Endothelial cell of umbilical vein (primary cell): ENCODE data around the gene MFSD6. TPM values are rescaled to one million over a fixed set of nuclear protein-coding genes. Genes with fewer than 3 reads are reported as not detected.
A peak's percentile ranks its signal among the peaks of the same experiment; 100 is the strongest.

Source experiments
- BruUV-seq: library from RNA; stranded (reverse); fragments of 400-500 nt; replicated peaks from 2 replicates; lab custom pipeline; 2021; lab: Mats Ljungman, UMichigan
- CTCF ChIA-PET: fragments of 300-600, 350-600 bp; sonication (Branson Sonifier 250); formaldehyde crosslinking; loops from one replicate; lab custom pipeline; 2021; ENCODE audit warnings: antibody characterized with exemption, inconsistent platforms; lab: Charles Lee
- POLR2A ChIA-PET: fragments of 300-600, 350-600 bp; sonication (Branson Sonifier 250); formaldehyde crosslinking; loops from one replicate; lab custom pipeline; 2021; ENCODE audit warnings: antibody characterized with exemption, inconsistent platforms; lab: Charles Lee
- DNase-seq: peaks from one replicate; pipeline ENCODE4 v3.0.0-alpha.2; 2011; ENCODE audit warnings: low read depth, low spot score
- FAIRE-seq: peaks from 2 replicates; lab custom pipeline; 2011; peaks lifted over from hg19 to GRCh38; lab: Jason Lieb, UNC
- H2AFZ ChIP-seq: 2 replicates; pipeline ENCODE4 v1.6.0; 2012; ENCODE audit warnings: low read depth, low read length, control low read depth, inconsistent platforms
- H3K27ac ChIP-seq: 2 replicates; pipeline ENCODE4 v1.5.1; 2011; ENCODE audit warnings: low read depth, mild to moderate bottlenecking, control low read depth, low read length, moderate library complexity; ENCODE audit not compliant: insufficient read depth
- H3K27me3 ChIP-seq, 2 experiments: 2 replicates each; pipeline versions ENCODE4 v1.6.0 to v1.6.1; 2011; ENCODE audit warnings: low read length in 2 of 2, mixed read lengths in 1 of 2; ENCODE audit not compliant: control insufficient read depth in 2 of 2, insufficient read depth in 2 of 2
- H3K36me3 ChIP-seq, 2 experiments: 2 replicates in 1 of 2; 3 replicates in 1 of 2; pipeline ENCODE4 v1.5.1; 2011; ENCODE audit warnings: low read length in 2 of 2, mild to moderate bottlenecking in 1 of 2, moderate library complexity in 1 of 2; ENCODE audit not compliant: control insufficient read depth in 2 of 2, insufficient read depth in 2 of 2; ENCODE audit errors: extremely low read depth in 1 of 2
- H3K4me1 ChIP-seq: 3 replicates; pipeline ENCODE4 v1.5.1; 2011; ENCODE audit warnings: mild to moderate bottlenecking, low read length; ENCODE audit not compliant: control insufficient read depth, insufficient read depth; ENCODE audit errors: extremely low read depth
- H3K4me2 ChIP-seq: 2 replicates; pipeline ENCODE4 v1.6.1; 2011; ENCODE audit warnings: low read length, control low read depth, mixed read lengths; ENCODE audit not compliant: insufficient read depth
- H3K4me3 ChIP-seq, 3 experiments: fragments of 200-600 bp in 1 of 3; sonication (generic), shearing (Covaris generic) in 1 of 3; replicated peaks in 1 of 3; 2 replicates each; pipeline ENCODE4 v1.5.1; 2011 to 2016; ENCODE audit warnings: control low read depth in 3 of 3, low read length in 3 of 3, mild to moderate bottlenecking in 2 of 3, inconsistent platforms in 1 of 3, low read depth in 1 of 3, moderate library complexity in 1 of 3; ENCODE audit not compliant: insufficient read depth in 1 of 3
- H3K79me2 ChIP-seq: 2 replicates; pipeline ENCODE4 v1.6.0; 2012; ENCODE audit warnings: low read length, inconsistent platforms; ENCODE audit not compliant: control insufficient read depth, insufficient read depth
- H3K9ac ChIP-seq: replicated peaks from 2 replicates; pipeline ENCODE3; 2011; ENCODE audit warnings: low read length, control low read depth; ENCODE audit not compliant: insufficient read depth; ENCODE audit errors: extremely low read depth
- H3K9me1 ChIP-seq: replicated peaks from 3 replicates; pipeline ENCODE4 v1.6.0; 2011; ENCODE audit warnings: mild to moderate bottlenecking, low read length; ENCODE audit not compliant: control insufficient read depth, insufficient read depth; ENCODE audit errors: extremely low read depth
- H3K9me3 ChIP-seq: replicated peaks from 2 replicates; pipeline ENCODE4 v1.5.1; 2012; ENCODE audit warnings: low read length, inconsistent platforms; ENCODE audit not compliant: control insufficient read depth, insufficient read depth
- H4K20me1 ChIP-seq: replicated peaks from 2 replicates; pipeline ENCODE3; 2011; ENCODE audit warnings: mild to moderate bottlenecking, low read length; ENCODE audit not compliant: control insufficient read depth, insufficient read depth; ENCODE audit errors: extremely low read depth
- EZH2 ChIP-seq: IDR thresholded peaks from 2 replicates; pipeline ENCODE4 v1.6.1; 2012; ENCODE audit warnings: borderline replicate concordance, low read depth, mild to moderate bottlenecking, moderate library complexity, low read length, inconsistent platforms; ENCODE audit not compliant: severe bottlenecking
- FOS ChIP-seq: IDR thresholded peaks from 2 replicates; pipeline ENCODE4 v1.6.1; 2011; ENCODE audit warnings: mild to moderate bottlenecking, low read length, moderate library complexity, borderline replicate concordance; ENCODE audit not compliant: insufficient read depth
- GATA2 ChIP-seq: IDR thresholded peaks from 2 replicates; pipeline ENCODE4 v1.7.0; 2011; ENCODE audit warnings: low read depth, mild to moderate bottlenecking, moderate library complexity, mixed read lengths, low read length; ENCODE audit not compliant: insufficient read length, insufficient read depth
- JUN ChIP-seq: IDR thresholded peaks from 2 replicates; pipeline ENCODE4 v1.6.1; 2011; ENCODE audit warnings: borderline replicate concordance, low read depth; ENCODE audit not compliant: insufficient read length, insufficient read depth
- MAX ChIP-seq: IDR thresholded peaks from 2 replicates; pipeline ENCODE4 v1.6.1; 2011; ENCODE audit not compliant: insufficient read depth, insufficient read length
- MYC ChIP-seq: IDR thresholded peaks from one replicate; pipeline ENCODE4 v1.6.1; 2011; ENCODE audit warnings: mild to moderate bottlenecking, low read depth, low read length
- POLR2A ChIP-seq: IDR thresholded peaks from 2 replicates; pipeline ENCODE4 v1.6.1; 2012; ENCODE audit warnings: low read depth, mild to moderate bottlenecking, control low read depth, low read length
- POLR2AphosphoS5 ChIP-seq: IDR thresholded peaks from 2 replicates; pipeline ENCODE4 v1.6.1; 2012; ENCODE audit warnings: low read depth, mild to moderate bottlenecking, control low read depth, low read length, moderate library complexity; ENCODE audit not compliant: insufficient read depth
- dilution Hi-C: fragments of 300-500 bp; cut with MboI; formaldehyde crosslinking; loops from one replicate; pipeline ENCODE4 v1.15.0; 2019; ENCODE audit warnings: low sequenced_read_pairs; ENCODE audit not compliant: extremely low pct_ligation_motif_present
- intact Hi-C: fragments of 100-400 bp; cut with micrococcal nuclease; formaldehyde crosslinking; loops from one replicate; pipeline ENCODE4 v1.10.0; 2022
- polyA plus RNA-seq, 4 experiments: library from polyadenylated mRNA; depleted of rRNA in 3 of 4; stranded (reverse) in 3 of 4; unstranded in 1 of 4; fragments of >200 nt; gene quantifications; 2 replicates each; pipeline versions ENCODE4 v1.2.1 to v1.2.3, GENCODE V29; 2011 to 2012; ENCODE audit warnings: missing spikeins in 1 of 4
- total RNA-seq: library from RNA; stranded (reverse); gene quantifications from 2 replicates; pipeline ENCODE4 v1.2.3, GENCODE V29; 2021
- TF ChIP-seq, protein P1 (sequence below), 2 donors: IDR thresholded peaks; 1 replicate in 1 of 2; 2 replicates in 1 of 2; pipeline ENCODE4 v1.5.1; 2011; ENCODE audit warnings: low read length in 2 of 2, mild to moderate bottlenecking in 2 of 2, moderate library complexity in 2 of 2, control low read depth in 1 of 2, inconsistent platforms in 1 of 2, low read depth in 1 of 2; ENCODE audit not compliant: insufficient read depth in 1 of 2; ENCODE audit errors: extremely low read depth in 1 of 2

MFSD6 gene
- total and polyA plus RNA-seq, 2 donors (not counting 3 experiments of a cell fraction or from before 2014, with no cell fraction given): 4.3 to 4.5 TPM

DNA sequence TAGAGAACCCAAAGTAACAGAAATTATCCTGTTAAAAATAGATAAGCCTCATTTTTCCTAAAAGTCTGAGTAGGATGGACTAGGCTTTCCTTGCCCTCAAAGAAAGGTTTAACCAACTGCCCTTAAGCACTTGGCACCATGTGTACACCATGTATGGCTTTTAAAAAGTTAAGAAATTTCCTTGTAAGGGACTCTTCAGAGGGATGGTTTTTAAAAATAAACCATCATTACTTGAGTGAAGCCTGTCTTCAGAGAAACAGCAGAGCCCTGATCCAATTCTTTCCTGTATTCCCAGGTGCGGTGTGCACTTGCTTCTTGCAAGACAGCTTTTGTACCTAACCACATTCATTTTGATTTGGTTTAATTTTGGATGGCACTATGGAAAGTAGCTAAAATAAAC is 127.4 kb downstream of the MFSD6 start:
- Histone ChIP-seq H3K4me2 (peak overlapping the region; percentile 99), H3K27me3 (no peaks in the 10 kb centered on the region), H3K4me3 (peak overlapping the region in 1 of 3 experiments; percentile 66), H3K9me3 (peaks cover 2% of the 10 kb centered on the region), H3K9ac (peak overlapping the region; percentile 81), H3K36me3 (no peaks in the 10 kb centered on the region), H2AFZ (no peak overlapping the region), H3K9me1 (no peaks in the 10 kb centered on the region), H3K4me1 (peaks cover 9% of the 10 kb centered on the region), H3K79me2 (no peaks in the 10 kb centered on the region), H3K27ac (no peak overlapping the region), H4K20me1 (no peaks in the 10 kb centered on the region)
- FAIRE-seq (no peak), DNase-seq (no peak)
- POLR2A ChIA-PET: no interaction called here
- dilution Hi-C loops (no loop called here), intact Hi-C loops (no loop called here)
- no TSS peak for BruUV-seq
- CTCF ChIA-PET: no interaction called here
- TF ChIP-seq, protein P1, sequence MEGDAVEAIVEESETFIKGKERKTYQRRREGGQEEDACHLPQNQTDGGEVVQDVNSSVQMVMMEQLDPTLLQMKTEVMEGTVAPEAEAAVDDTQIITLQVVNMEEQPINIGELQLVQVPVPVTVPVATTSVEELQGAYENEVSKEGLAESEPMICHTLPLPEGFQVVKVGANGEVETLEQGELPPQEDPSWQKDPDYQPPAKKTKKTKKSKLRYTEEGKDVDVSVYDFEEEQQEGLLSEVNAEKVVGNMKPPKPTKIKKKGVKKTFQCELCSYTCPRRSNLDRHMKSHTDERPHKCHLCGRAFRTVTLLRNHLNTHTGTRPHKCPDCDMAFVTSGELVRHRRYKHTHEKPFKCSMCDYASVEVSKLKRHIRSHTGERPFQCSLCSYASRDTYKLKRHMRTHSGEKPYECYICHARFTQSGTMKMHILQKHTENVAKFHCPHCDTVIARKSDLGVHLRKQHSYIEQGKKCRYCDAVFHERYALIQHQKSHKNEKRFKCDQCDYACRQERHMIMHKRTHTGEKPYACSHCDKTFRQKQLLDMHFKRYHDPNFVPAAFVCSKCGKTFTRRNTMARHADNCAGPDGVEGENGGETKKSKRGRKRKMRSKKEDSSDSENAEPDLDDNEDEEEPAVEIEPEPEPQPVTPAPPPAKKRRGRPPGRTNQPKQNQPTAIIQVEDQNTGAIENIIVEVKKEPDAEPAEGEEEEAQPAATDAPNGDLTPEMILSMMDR (IDR thresholded peaks at IDR 0.05; ENCODE audit: extremely low read depth in 1 of 2, insufficient read depth in 1 of 2, low read depth in 1 of 2, low read length in 2 of 2): no peak
- no peak for TF ChIP-seq JUN
- TF ChIP-seq MAX: no peak
- TF ChIP-seq MYC: no peak
- no peak for TF ChIP-seq FOS
- no peak for TF ChIP-seq POLR2AphosphoS5
- no peak for TF ChIP-seq GATA2
- TF ChIP-seq POLR2A: no peak
- TF ChIP-seq EZH2: no peak
